Stimulated activated CD4-positive, alpha-beta T cell treated with anti-CD3 and anti-CD28 coated beads, Interleukin-1b, Interleukin-23, amount 100 ng/mL, for 48 hours (primary cell): Measurements from ENCODE around the gene MAML3.
A peak's percentile ranks its signal among the peaks of the same experiment; 100 is the strongest.

ENCODE experiments used
- DNase-seq: peaks from one replicate; pipeline ENCODE4 v3.0.0-alpha.2; 2020

The MAML3 gene

GRCh38 chr4:140153718-140154571 lies at the start of gene MAML3:
Gene MAML3 (minus strand): TSS chr4:140154184. CDS start chr4:140153327, 857 bp downstream.
- peak; percentile 86 for DNase-seq

GRCh38 chr4:140198942-140199341 lies 45.0 kb upstream of the MAML3 start:
- no peak for DNase-seq

- DNase-seq: no peak
Observed at GRCh38 chr4:140195806-140196205, 41.8 kb upstream of the MAML3 start.

- no peak for DNase-seq
Observed at GRCh38 chr4:140189805-140190204, 35.8 kb upstream of the MAML3 start.

- no peak for DNase-seq
Observed at GRCh38 chr4:140188975-140189374, 35.0 kb upstream of the MAML3 start.

GRCh38 chr4:140187316-140187695 lies 33.3 kb upstream of the MAML3 start:
- no peak for DNase-seq

GRCh38 chr4:140186651-140187315 lies 32.8 kb upstream of the MAML3 start:
- DNase-seq: no peak

GRCh38 chr4:140186082-140186438 lies 32.1 kb upstream of the MAML3 start:
- no peak for DNase-seq

- DNase-seq: no peak
Observed at GRCh38 chr4:140185412-140186081, 31.6 kb upstream of the MAML3 start.

GRCh38 chr4:140183270-140183669 lies 29.3 kb upstream of the MAML3 start:
- DNase-seq: no peak

- DNase-seq: no peak
Observed at GRCh38 chr4:140180577-140180976, 26.6 kb upstream of the MAML3 start.

GRCh38 chr4:140176735-140177134 lies 22.8 kb upstream of the MAML3 start:
- DNase-seq: no peak

GRCh38 chr4:140174543-140174942 lies 20.6 kb upstream of the MAML3 start:
- no peak for DNase-seq

GRCh38 chr4:140172960-140173359 lies 19.0 kb upstream of the MAML3 start:
- DNase-seq: no peak

GRCh38 chr4:140170299-140170698 lies 16.3 kb upstream of the MAML3 start:
- no peak for DNase-seq

- DNase-seq: no peak
Observed at GRCh38 chr4:140168936-140169335, 15.0 kb upstream of the MAML3 start.

- DNase-seq: no peak
Observed at GRCh38 chr4:140168474-140168873, 14.5 kb upstream of the MAML3 start.

- DNase-seq: no peak
Observed at GRCh38 chr4:140163029-140163810, 9.2 kb upstream of the MAML3 start.

- no peak for DNase-seq
Observed at GRCh38 chr4:140162596-140162995, 8.6 kb upstream of the MAML3 start.

- DNase-seq: no peak
Observed at GRCh38 chr4:140158365-140159030, 4.5 kb upstream of the MAML3 start.

- no peak for DNase-seq
Observed at GRCh38 chr4:140157341-140157740, 3.4 kb upstream of the MAML3 start.

GRCh38 chr4:140156529-140157171 lies 2.7 kb upstream of the MAML3 start:
- DNase-seq: peak; percentile 60
